Kasumi-1 (cell line): ENCODE data around the gene MSRB1.
"Not testable (repeated sequence)": the region's sequence is repeated elsewhere in the genome, so short reads cannot be mapped to it uniquely, and the experiment has no call there.

Experiments used
- DNase-seq, 2 experiments: peaks; one replicate each; lab custom pipeline; 2025; lab: John Stamatoyannopoulos, UW

The MSRB1 gene

GRCh38 chr16:1938910-1939309 lies 4.1 kb downstream of the MSRB1 start:
- no peak for DNase-seq

GRCh38 chr16:1938316-1938715 lies 4.7 kb downstream of the MSRB1 start:
- no peak for DNase-seq

GRCh38 chr16:1936945-1937479 lies 6.0 kb downstream of the MSRB1 start:
- DNase-seq = no peak

GRCh38 chr16:1933097-1933661 lies 9.8 kb downstream of the MSRB1 start:
- no peak for DNase-seq

GRCh38 chr16:1932050-1933028 lies 10.7 kb downstream of the MSRB1 start:
- DNase-seq = no peak

- no peak for DNase-seq
These were observed 12.7 kb downstream of the MSRB1 start for GRCh38 chr16:1930338-1930720.

- DNase-seq = peak; percentile 34 to 39
These were observed 13.2 kb downstream of the MSRB1 start for GRCh38 chr16:1929578-1930337.

- peak in 1 of 2 experiments; percentile 6 for DNase-seq
These were observed 13.9 kb downstream of the MSRB1 start for GRCh38 chr16:1929105-1929504.

- no peak for DNase-seq
These were observed 16.7 kb downstream of the MSRB1 start for GRCh38 chr16:1926271-1926670.

- no peak for DNase-seq
These were observed 18.9 kb downstream of the MSRB1 start for GRCh38 chr16:1924095-1924494.

- no peak for DNase-seq
These were observed 19.5 kb downstream of the MSRB1 start for GRCh38 chr16:1923299-1924034.

GRCh38 chr16:1922357-1922756 lies 20.6 kb downstream of the MSRB1 start:
- DNase-seq = no peak

GRCh38 chr16:1920727-1921171 lies 22.2 kb downstream of the MSRB1 start:
- no peak for DNase-seq

- not testable (repeated sequence) for DNase-seq
These were observed 22.9 kb downstream of the MSRB1 start for GRCh38 chr16:1920122-1920521.

- DNase-seq = no peak
These were observed 23.5 kb downstream of the MSRB1 start for GRCh38 chr16:1919327-1919998.

- DNase-seq = no peak
These were observed 24.4 kb downstream of the MSRB1 start, which contains the start of gene HS3ST6 for GRCh38 chr16:1918351-1919326. Gene HS3ST6, minus strand, starts transcription at chr16:1918415. Its CDS starts 92 bp downstream, at chr16:1918323.

- no peak for DNase-seq
These were observed 25.2 kb downstream of the MSRB1 start for GRCh38 chr16:1917665-1918350.

- no peak for DNase-seq
These were observed 25.8 kb downstream of the MSRB1 start for GRCh38 chr16:1917056-1917664.

GRCh38 chr16:1916640-1916990 lies 26.4 kb downstream of the MSRB1 start:
- DNase-seq = no peak
